Tibial nerve (tissue), 3 donors: ENCODE measurements around the gene RAD23A.

Source experiments
- EP300 ChIP-seq, 2 donors: sonication (generic); formaldehyde crosslinking; IDR thresholded peaks; one replicate each; pipeline ENCODE4 v1.6.1; 2017; ENCODE audit warnings: antibody characterized with exemption in 2 of 2, mild to moderate bottlenecking in 1 of 2
- POLR2A ChIP-seq, 2 donors: fragments of 450-650 bp; IDR thresholded peaks; one replicate each; pipeline ENCODE4 v1.6.1; 2017; ENCODE audit warnings: antibody characterized with exemption in 2 of 2, mild to moderate bottlenecking in 2 of 2, moderate library complexity in 2 of 2

GRCh38 chr19:12995596-12996405 lies 50.1 kb downstream of the RAD23A start:
- TF ChIP-seq EP300 (IDR thresholded peaks at IDR 0.05) = peak in 1 of 2 donors; percentile 10
- no peak for TF ChIP-seq POLR2A (IDR thresholded peaks at IDR 0.05)
